GM12891 (cell line): Measurements from ENCODE around the gene GATA5.

Source experiments
- POLR2A ChIP-seq: IDR thresholded peaks from 2 replicates; pipeline ENCODE4 v1.6.1; 2011; ENCODE audit warnings: low read depth, low read length, control low read depth
- TAF1 ChIP-seq: IDR thresholded peaks from 2 replicates; pipeline ENCODE4 v1.6.1; 2011; ENCODE audit warnings: low read depth, low read length, control low read depth

DNA sequence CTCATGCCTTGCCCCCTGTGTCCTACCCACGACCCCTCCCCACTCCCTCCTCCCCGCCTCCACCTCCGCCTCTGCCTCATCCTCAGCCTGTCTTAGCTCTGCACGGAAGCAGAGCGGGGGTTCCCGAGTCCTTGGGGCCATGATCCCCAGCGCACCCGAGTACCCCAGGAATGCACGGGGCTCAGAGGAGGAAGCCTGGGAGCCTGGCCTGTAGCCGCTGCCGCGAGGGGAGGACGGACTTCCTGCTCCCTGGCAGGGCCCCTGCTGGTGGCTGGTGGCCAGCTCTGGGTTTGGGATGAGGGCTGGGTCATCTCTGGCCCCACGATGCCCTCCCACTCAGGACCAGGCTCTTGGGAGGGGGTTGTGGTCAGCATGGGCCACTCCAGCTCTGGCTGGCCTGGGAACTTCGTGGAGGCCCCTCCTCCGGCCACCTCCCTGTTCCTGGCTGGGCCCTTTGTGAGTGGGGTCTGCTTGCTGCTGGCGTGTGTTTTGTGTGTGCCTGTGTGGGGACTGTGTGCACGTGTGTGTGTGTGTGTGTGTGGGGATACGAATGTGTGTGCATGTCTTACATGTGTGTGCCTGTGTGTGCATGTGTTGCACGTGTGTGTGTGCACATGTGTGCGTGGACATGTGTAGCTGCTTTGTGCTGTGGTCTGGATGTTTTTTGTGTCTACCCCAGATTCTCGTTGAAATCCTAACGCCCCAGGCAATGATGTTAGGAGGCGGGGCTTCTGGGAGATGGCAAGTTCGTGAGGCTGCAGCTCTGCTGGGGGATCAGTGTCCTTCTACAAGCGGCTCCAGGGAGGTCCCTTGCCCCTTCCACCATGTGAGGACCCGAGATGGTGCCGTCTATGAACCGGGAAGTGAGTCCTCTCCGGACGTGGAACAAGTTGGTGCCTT, 47.1 kb downstream of the GATA5 start:
- TF ChIP-seq TAF1: no peak
- no peak for TF ChIP-seq POLR2A
